Right kidney (tissue), 1 donor: Measurements from ENCODE around the gene UBE2Q1.

Experiments used
- DNase-seq: peaks from one replicate; pipeline ENCODE4 v3.0.0-alpha.2; 2016

UBE2Q1 gene

GRCh38 chr1:154579374-154579773 is 20.9 kb upstream of the UBE2Q1 start:
- DNase-seq = no peak

- no peak for DNase-seq
These were observed 19.6 kb upstream of the UBE2Q1 start for GRCh38 chr1:154578058-154578418.

- DNase-seq = no peak
These were observed 19.0 kb upstream of the UBE2Q1 start for GRCh38 chr1:154577346-154578057.

GRCh38 chr1:154575951-154576566 is 17.6 kb upstream of the UBE2Q1 start:
- no peak for DNase-seq

GRCh38 chr1:154575147-154575927 is 16.9 kb upstream of the UBE2Q1 start:
- no peak for DNase-seq

- DNase-seq = no peak
These were observed 16.3 kb upstream of the UBE2Q1 start for GRCh38 chr1:154574716-154575115.

- no peak for DNase-seq
These were observed 14.7 kb upstream of the UBE2Q1 start for GRCh38 chr1:154573168-154573510.

GRCh38 chr1:154572468-154573167 is 14.2 kb upstream of the UBE2Q1 start:
- DNase-seq = no peak

- DNase-seq = no peak
These were observed 13.5 kb upstream of the UBE2Q1 start for GRCh38 chr1:154571964-154572288.

- DNase-seq = no peak
These were observed 12.9 kb upstream of the UBE2Q1 start for GRCh38 chr1:154571244-154571963.

- no peak for DNase-seq
These were observed 9.8 kb upstream of the UBE2Q1 start for GRCh38 chr1:154568157-154568815.

- DNase-seq = peak; percentile 76
These were observed 9.1 kb upstream of the UBE2Q1 start, which contains the start of gene CHRNB2 for GRCh38 chr1:154567386-154568156. Gene CHRNB2, plus strand, starts transcription at chr1:154567778. Its CDS starts 267 bp downstream, at chr1:154568045.

- DNase-seq = no peak
These were observed 7.4 kb upstream of the UBE2Q1 start for GRCh38 chr1:154565876-154566275.

GRCh38 chr1:154559466-154560044 is 1.1 kb upstream of the UBE2Q1 start:
- DNase-seq = no peak

- DNase-seq = peak; percentile 96
These were observed 431 bp upstream of the UBE2Q1 start for GRCh38 chr1:154558720-154559465.

GRCh38 chr1:154557248-154557938 is 1.1 kb downstream of the UBE2Q1 start:
- DNase-seq = peak; percentile 7

GRCh38 chr1:154556422-154556821 is 2.0 kb downstream of the UBE2Q1 start:
- no peak for DNase-seq

GRCh38 chr1:154553056-154554030 is 5.1 kb downstream of the UBE2Q1 start:
- no peak for DNase-seq
